ENCODE data around the gene CFAP43.

CFAP43 gene

DNA sequence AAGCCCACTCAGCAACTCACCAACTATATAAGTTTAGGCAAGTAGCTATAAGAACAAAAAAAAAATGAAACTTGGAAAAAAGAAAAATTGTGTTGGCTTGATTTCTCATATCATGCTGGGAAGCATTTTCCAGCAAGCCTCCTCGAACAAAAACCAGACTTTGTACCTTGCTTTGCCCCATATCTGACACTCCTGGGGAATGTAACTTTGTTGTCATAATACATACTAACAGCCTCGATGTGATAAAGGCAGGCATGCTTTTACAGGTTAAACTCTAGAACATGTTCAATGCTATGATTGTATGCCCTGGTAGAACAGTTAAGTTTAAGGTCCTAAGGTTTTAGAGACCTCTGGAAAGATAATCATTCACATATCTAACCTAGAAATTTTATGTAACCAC, 11.6 kb downstream of the CFAP43 start:
- FAIRE-seq (no peak), DNase-seq (ENCODE audit: insufficient read length, low spot score) (no peak)
- TF ChIP-seq, protein P1, sequence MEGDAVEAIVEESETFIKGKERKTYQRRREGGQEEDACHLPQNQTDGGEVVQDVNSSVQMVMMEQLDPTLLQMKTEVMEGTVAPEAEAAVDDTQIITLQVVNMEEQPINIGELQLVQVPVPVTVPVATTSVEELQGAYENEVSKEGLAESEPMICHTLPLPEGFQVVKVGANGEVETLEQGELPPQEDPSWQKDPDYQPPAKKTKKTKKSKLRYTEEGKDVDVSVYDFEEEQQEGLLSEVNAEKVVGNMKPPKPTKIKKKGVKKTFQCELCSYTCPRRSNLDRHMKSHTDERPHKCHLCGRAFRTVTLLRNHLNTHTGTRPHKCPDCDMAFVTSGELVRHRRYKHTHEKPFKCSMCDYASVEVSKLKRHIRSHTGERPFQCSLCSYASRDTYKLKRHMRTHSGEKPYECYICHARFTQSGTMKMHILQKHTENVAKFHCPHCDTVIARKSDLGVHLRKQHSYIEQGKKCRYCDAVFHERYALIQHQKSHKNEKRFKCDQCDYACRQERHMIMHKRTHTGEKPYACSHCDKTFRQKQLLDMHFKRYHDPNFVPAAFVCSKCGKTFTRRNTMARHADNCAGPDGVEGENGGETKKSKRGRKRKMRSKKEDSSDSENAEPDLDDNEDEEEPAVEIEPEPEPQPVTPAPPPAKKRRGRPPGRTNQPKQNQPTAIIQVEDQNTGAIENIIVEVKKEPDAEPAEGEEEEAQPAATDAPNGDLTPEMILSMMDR (IDR thresholded peaks at IDR 0.05; ENCODE audit: insufficient read depth, missing control alignments) = no peak

DNA sequence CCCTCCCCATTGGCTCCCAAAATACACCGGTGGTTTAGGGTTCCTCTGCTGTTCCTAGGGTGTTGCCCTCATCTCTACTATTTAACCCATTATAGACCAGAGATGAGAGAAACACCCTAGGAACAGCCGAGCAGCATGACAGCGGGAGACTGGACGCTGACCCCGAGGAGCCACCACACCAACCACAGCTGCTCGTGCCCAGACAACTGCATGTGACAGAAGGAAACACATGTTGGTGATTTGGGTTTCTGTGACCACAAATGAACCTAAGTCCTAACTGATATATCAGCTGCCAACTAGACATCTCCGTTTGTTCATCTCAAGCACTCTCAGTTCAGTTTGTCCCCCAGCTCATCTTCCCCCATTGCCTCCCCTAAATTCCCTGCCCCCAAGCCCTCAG, 13.4 kb downstream of the CFAP43 start:
- no peak for FAIRE-seq
- TF ChIP-seq, protein P1 (IDR thresholded peaks at IDR 0.05; ENCODE audit: insufficient read depth, missing control alignments) = no peak
- no peak for DNase-seq (ENCODE audit: insufficient read length, low spot score)

DNA sequence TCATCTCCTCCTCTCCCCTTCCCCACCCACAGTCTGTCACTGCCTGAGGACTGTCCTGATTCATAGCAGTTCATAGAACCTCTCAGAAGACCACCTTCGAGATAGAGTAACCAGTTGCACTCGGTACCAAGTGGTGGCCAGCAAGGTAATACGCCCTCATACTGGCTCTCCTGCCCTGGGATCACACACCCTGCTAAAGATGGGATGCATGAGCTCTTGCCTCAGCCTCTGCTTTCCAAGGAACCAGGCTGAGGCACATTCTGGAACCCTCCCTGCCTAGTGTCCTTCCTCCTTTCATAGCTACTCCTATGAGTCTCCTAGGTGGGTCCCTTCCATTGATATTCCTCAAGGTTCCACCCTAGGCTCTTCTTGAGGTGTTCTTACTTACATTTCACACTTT, 15.5 kb downstream of the CFAP43 start:
- TF ChIP-seq, protein P1 (IDR thresholded peaks at IDR 0.05; ENCODE audit: insufficient read depth, missing control alignments) = no peak
- no peak for DNase-seq (ENCODE audit: insufficient read length, low spot score)
- no peak for FAIRE-seq

DNA sequence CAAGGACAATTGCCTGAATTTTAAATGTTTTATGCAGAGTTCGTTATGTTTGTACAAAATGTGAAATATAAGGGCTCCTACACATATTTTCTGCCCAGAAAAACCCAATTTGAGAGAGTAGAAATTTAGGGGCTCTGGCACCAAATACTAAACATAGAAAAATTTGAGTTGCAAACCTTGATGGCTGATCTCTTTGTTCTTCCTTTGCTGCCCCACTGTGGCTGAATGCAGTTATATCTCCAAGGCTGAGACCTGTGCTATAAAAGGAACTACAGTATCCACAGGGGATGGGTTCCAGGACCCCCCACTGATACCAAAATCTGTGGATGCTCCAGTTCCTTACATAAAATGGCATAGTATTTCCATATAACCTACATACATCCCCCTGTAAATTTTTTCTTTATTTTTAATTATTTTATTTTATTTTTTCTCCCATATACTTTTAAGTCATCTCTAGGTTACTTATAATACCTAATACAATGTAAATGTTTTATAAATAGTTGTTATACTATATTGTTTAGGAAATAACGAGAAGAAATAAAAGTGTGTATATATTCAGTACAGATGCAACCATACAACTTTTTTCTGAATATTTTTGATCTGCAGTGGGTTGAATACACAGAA, 22.5 kb downstream of the CFAP43 start:
- TF ChIP-seq, protein P1 (IDR thresholded peaks at IDR 0.05; ENCODE audit: insufficient read depth, missing control alignments) = peak; percentile 59
- FAIRE-seq = peak; percentile 53
- DNase-seq (ENCODE audit: insufficient read length, low spot score) = no peak

DNA sequence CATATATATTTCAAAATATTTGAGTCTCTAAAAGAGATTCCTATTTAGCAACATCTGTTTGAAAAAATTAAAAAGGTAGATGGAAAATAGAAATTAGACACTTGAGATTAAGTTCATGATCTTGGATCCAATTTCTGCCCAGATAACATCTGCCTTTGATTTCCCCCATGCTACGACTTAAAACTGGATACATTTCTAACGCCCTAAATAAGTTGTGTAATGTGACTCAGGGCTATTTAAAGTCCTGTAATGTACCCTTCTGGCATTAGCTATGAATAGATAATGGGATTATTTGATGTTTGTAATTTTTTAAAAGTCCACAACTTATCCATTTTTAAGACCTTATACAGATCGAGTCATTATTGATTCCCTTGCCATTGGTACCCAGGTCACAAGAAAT, 23.4 kb downstream of the CFAP43 start:
- no peak for FAIRE-seq
- no peak for DNase-seq (ENCODE audit: insufficient read length, low spot score)
- TF ChIP-seq, protein P1 (IDR thresholded peaks at IDR 0.05; ENCODE audit: insufficient read depth, missing control alignments) = no peak

DNA sequence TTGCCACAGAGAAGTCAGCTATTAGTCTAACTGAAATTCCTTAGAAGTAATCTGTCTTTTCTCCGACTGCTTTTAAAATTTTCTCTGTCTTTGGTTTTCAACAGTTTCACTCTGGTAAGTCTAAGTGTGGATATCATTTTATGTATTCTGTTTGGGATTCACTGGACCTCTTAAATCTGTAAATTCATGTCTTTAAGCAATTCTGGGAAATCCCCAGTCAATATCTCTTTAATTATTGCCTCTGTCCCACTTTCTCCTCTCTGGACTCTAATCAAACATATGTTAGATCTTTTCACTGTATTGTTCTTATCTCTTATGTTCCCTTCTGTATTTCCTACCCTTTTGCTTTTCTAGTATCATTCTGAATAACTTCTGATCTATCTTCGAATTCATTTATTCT, 29.9 kb downstream of the CFAP43 start:
- TF ChIP-seq, protein P1 (IDR thresholded peaks at IDR 0.05; ENCODE audit: insufficient read depth, missing control alignments) = no peak
- DNase-seq (ENCODE audit: insufficient read length, low spot score) = no peak
- FAIRE-seq = no peak

DNA sequence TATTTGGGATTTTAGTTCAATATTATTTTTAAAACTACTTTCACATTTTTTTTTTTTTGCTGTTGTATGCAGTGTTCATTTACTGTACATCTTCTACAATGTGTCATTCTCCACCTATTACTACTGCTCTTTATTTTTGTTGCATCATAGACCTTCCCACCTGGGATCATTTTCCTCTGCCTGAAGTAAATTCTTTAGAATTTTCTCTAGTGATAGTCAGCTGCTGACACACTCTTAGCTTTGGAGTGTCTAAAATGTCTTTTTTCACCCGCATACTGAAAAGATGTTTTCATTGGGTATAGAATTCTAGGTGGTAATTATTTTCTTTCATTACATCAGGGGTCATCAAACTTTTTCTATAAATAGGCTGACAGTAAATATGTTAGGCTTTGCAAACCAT, 30.5 kb downstream of the CFAP43 start:
- DNase-seq (ENCODE audit: insufficient read length, low spot score) (no peak), FAIRE-seq (no peak)
- TF ChIP-seq, protein P1 (IDR thresholded peaks at IDR 0.05; ENCODE audit: insufficient read depth, missing control alignments) = no peak
